Keratinocyte (primary cell): Measurements from ENCODE around the gene CEP126. TPM values are rescaled to one million over a fixed set of nuclear protein-coding genes. Genes with fewer than 3 reads are reported as not detected.
A peak's percentile ranks its signal among the peaks of the same experiment; 100 is the strongest.

Experiments
- DNase-seq: peaks from one replicate; pipeline ENCODE4 v3.0.0-alpha.2; 2011; ENCODE audit warnings: low read depth, missing footprints, low spot score
- FAIRE-seq: peaks from 2 replicates; lab custom pipeline; 2011; peaks lifted over from hg19 to GRCh38; lab: Jason Lieb, UNC
- H2AFZ ChIP-seq: 2 replicates; pipeline ENCODE4 v1.6.0; 2012; ENCODE audit warnings: low read length, control low read depth, inconsistent platforms; ENCODE audit not compliant: control insufficient read depth
- H3K27ac ChIP-seq: 2 replicates; pipeline ENCODE4 v1.5.1; 2011; ENCODE audit warnings: low read length; ENCODE audit not compliant: control insufficient read depth, insufficient read depth
- H3K27me3 ChIP-seq: 3 replicates; pipeline ENCODE4 v1.6.0; 2011; ENCODE audit warnings: low read length; ENCODE audit not compliant: control insufficient read depth, insufficient read depth; ENCODE audit errors: extremely low read depth
- H3K36me3 ChIP-seq, 2 experiments: 2 replicates in 1 of 2; 3 replicates in 1 of 2; pipeline ENCODE4 v1.5.1; 2011; ENCODE audit warnings: low read length in 2 of 2, mild to moderate bottlenecking in 1 of 2; ENCODE audit not compliant: control insufficient read depth in 2 of 2, insufficient read depth in 2 of 2; ENCODE audit errors: extremely low read depth in 1 of 2
- H3K4me1 ChIP-seq: 3 replicates; pipeline ENCODE4 v1.5.1; 2011; ENCODE audit warnings: low read length; ENCODE audit not compliant: control insufficient read depth, insufficient read depth; ENCODE audit errors: extremely low read depth
- H3K4me2 ChIP-seq: 3 replicates; pipeline ENCODE4 v1.6.0; 2011; ENCODE audit warnings: low read depth, low read length; ENCODE audit not compliant: control insufficient read depth, insufficient read depth; ENCODE audit errors: extremely low read depth
- H3K4me3 ChIP-seq, 3 experiments: fragments of 200-600 bp in 1 of 3; sonication (generic) in 1 of 3; 2 replicates in 2 of 3; 3 replicates in 1 of 3; pipeline ENCODE4 v1.5.1; 2011 to 2016; ENCODE audit warnings: low read length in 3 of 3, mild to moderate bottlenecking in 3 of 3, control low read depth in 2 of 3, inconsistent platforms in 1 of 3, low read depth in 1 of 3, mixed read lengths in 1 of 3, mixed run types in 1 of 3, moderate library complexity in 1 of 3; ENCODE audit not compliant: control insufficient read depth in 2 of 3, insufficient read depth in 2 of 3; ENCODE audit errors: extremely low read depth in 1 of 3
- H3K79me2 ChIP-seq: 2 replicates; pipeline ENCODE4 v1.6.0; 2012; ENCODE audit warnings: low read length; ENCODE audit not compliant: control insufficient read depth, insufficient read depth
- H3K9ac ChIP-seq: 3 replicates; pipeline ENCODE4 v1.6.0; 2011; ENCODE audit warnings: low read length; ENCODE audit not compliant: control insufficient read depth, insufficient read depth; ENCODE audit errors: extremely low read depth
- H3K9me1 ChIP-seq: 3 replicates; pipeline ENCODE4 v1.6.0; 2011; ENCODE audit warnings: low read length; ENCODE audit not compliant: control insufficient read depth, insufficient read depth; ENCODE audit errors: extremely low read depth
- H3K9me3 ChIP-seq: 2 replicates; pipeline ENCODE4 v1.5.1; 2012; ENCODE audit warnings: low read depth, low read length; ENCODE audit not compliant: control insufficient read depth
- H4K20me1 ChIP-seq: 3 replicates; pipeline ENCODE4 v1.6.0; 2011; ENCODE audit warnings: low read length; ENCODE audit not compliant: control insufficient read depth, insufficient read depth; ENCODE audit errors: extremely low read depth
- CTCF ChIP-seq, 3 experiments: IDR thresholded peaks in 1 of 3; conservative IDR thresholded peaks in 1 of 3; optimal IDR thresholded peaks in 1 of 3; 2 replicates in 2 of 3; 3 replicates in 1 of 3; pipeline versions ENCODE3 to v1.5.1; 2011; ENCODE audit warnings: low read length in 3 of 3, mild to moderate bottlenecking in 3 of 3, moderate library complexity in 2 of 3, control low read depth in 1 of 3, inconsistent platforms in 1 of 3; ENCODE audit not compliant: insufficient read depth in 2 of 3; ENCODE audit errors: extremely low read depth in 1 of 3
- EZH2 ChIP-seq: IDR thresholded peaks from one replicate; pipeline ENCODE4 v1.6.1; 2012; ENCODE audit warnings: inconsistent platforms, mild to moderate bottlenecking, low read length, moderate library complexity
- dilution Hi-C: fragments of 300-500 bp; cut with MboI; formaldehyde crosslinking; loops from one replicate; pipeline ENCODE4 v1.7.0; 2020; ENCODE audit warnings: low sequenced_read_pairs; ENCODE audit not compliant: extremely low pct_ligation_motif_present
- polyA minus RNA-seq, 3 experiments: library from RNA; depleted of rRNA, polyadenylated mRNA; stranded (reverse); fragments of >200 nt; gene quantifications; 1 replicate in 1 of 3; 2 replicates in 1 of 3; 3 replicates in 1 of 3; pipeline ENCODE4 v1.2.3, GENCODE V29; 2011
- polyA plus RNA-seq, 5 experiments: library from polyadenylated mRNA; depleted of rRNA in 3 of 5; stranded (reverse) in 3 of 5; stranded (forward) in 1 of 5; unstranded in 1 of 5; fragments of >200 nt; gene quantifications; 1 replicate in 1 of 5; 2 replicates in 3 of 5; 3 replicates in 1 of 5; pipeline versions ENCODE4 v1.2.1 to v1.2.3, GENCODE V29; 2011 to 2012; ENCODE audit warnings: missing spikeins in 2 of 5, low read depth in 1 of 5, low replicate concordance in 1 of 5

CEP126 gene
- polyA plus RNA-seq: 1.2 to 3.4 TPM (median 2.5 TPM) in 3 replicates
- 1.00 TPM for polyA plus RNA-seq (2011; ENCODE audit: low read depth)
- 0.86 and 2.2 TPM in 2 replicates for polyA plus RNA-seq (2011; cell fraction: cytosol; rRNA removed)
- 3.3 and 4.9 TPM in 2 replicates for polyA plus RNA-seq (2011; cell fraction: nucleus; rRNA removed)
- polyA plus RNA-seq (2012; ENCODE audit: low replicate concordance): 1.00 and 1.1 TPM in 2 replicates
- 0.79 to 3.5 TPM (median 1.2 TPM) in 3 replicates for polyA minus RNA-seq
- 1.9 TPM for polyA minus RNA-seq (2011; cell fraction: cytosol; rRNA and poly(A)+ RNA removed)
- 1.6 and 3.2 TPM in 2 replicates for polyA minus RNA-seq (2011; cell fraction: nucleus; rRNA and poly(A)+ RNA removed)

- Histone ChIP-seq H2AFZ (peak within 1 kb of the TSS; percentile 96), H3K4me3 (peak within 1 kb of the TSS; percentile 69 to 83 (median 80)), H3K27ac (peak within 1 kb of the TSS; percentile 82), H3K9me1 (no peaks in the 10 kb centered on the region), H4K20me1 (no peaks in the 10 kb centered on the region), H3K79me2 (no peaks in the 10 kb centered on the region), H3K9ac (peak within 1 kb of the TSS; percentile 81), H3K4me2 (peak within 1 kb of the TSS; percentile 88), H3K4me1 (peaks cover 16% of the 10 kb centered on the region), H3K27me3 (no peaks in the 10 kb centered on the region), H3K9me3 (no peaks in the 10 kb centered on the region), H3K36me3 (no peaks in the 10 kb centered on the region)
- DNase-seq: peak; percentile 46
- dilution Hi-C loops: no loop called here
- FAIRE-seq: no peak
- TF ChIP-seq EZH2 (no peak), CTCF (optimal IDR thresholded peaks at IDR 0.05 in 1 of 3, IDR thresholded peaks at IDR 0.05 in 1 of 3, conservative IDR thresholded peaks at IDR 0.05 in 1 of 3; ENCODE audit: extremely low read depth in 1 of 3, insufficient read depth in 2 of 3, low read length in 3 of 3) (peak; percentile 21 to 68 (median 59))
These were observed at the start of gene CEP126 for GRCh38 chr11:101914738-101915426. CEP126 (plus strand) TSS chr11:101915010; CDS start chr11:101915285, 275 bp downstream.

- Histone ChIP-seq H2AFZ (no peak overlapping the region), H3K4me2 (no peak overlapping the region), H3K27ac (no peak overlapping the region), H3K4me3 (no peak overlapping the region), H3K9me3 (no peaks in the 10 kb centered on the region), H4K20me1 (no peaks in the 10 kb centered on the region), H3K4me1 (peaks cover 8% of the 10 kb centered on the region), H3K79me2 (no peaks in the 10 kb centered on the region), H3K36me3 (no peaks in the 10 kb centered on the region), H3K27me3 (no peaks in the 10 kb centered on the region), H3K9ac (no peak overlapping the region), H3K9me1 (no peaks in the 10 kb centered on the region)
- dilution Hi-C loops: no loop called here
- DNase-seq: no peak
- no peak for TF ChIP-seq CTCF (optimal IDR thresholded peaks at IDR 0.05 in 1 of 3, IDR thresholded peaks at IDR 0.05 in 1 of 3, conservative IDR thresholded peaks at IDR 0.05 in 1 of 3; ENCODE audit: extremely low read depth in 1 of 3, insufficient read depth in 2 of 3, low read length in 3 of 3)
- TF ChIP-seq EZH2: no peak
- no peak for FAIRE-seq
These were observed 48.0 kb upstream of the CEP126 start for GRCh38 chr11:101866619-101867491.
